GM12878 (cell line): ENCODE results near the gene IL4I1. TPM values are rescaled to one million over a fixed set of nuclear protein-coding genes. Genes with fewer than 3 reads are reported as not detected.

Experiments
- ATAC-seq: fragments of 200-7000 bp; cut with Tn5 transposase; 3 replicates; pipeline ENCODE4 v1.9.1; 2020; ENCODE audit warnings: mild to moderate bottlenecking, moderate library complexity
- BruUV-seq: library from RNA; stranded (reverse); fragments of 400-500 nt; replicated peaks from 2 replicates; lab custom pipeline; 2021; lab: Mats Ljungman, UMichigan
- CTCF ChIA-PET: fragments of 300-600 bp; sonication (Branson Sonifier 250); formaldehyde crosslinking; extraction: SDS; loops from one replicate; lab custom pipeline; 2021; ENCODE audit warnings: inconsistent platforms; lab: Yijun Ruan, JAX
- POLR2A ChIA-PET: fragments of 350-600 bp; formaldehyde crosslinking; extraction: SDS; loops from one replicate; lab custom pipeline; 2021; ENCODE audit warnings: inconsistent platforms; lab: Charles Lee
- RAD21 ChIA-PET: fragments of 300-600 bp; sonication (Branson Sonifier 250); formaldehyde crosslinking; loops from one replicate; lab custom pipeline; 2023; ENCODE audit warnings: antibody characterized with exemption; ENCODE audit not compliant: unreplicated experiment; lab: Charles Lee
- SMC1A ChIA-PET: fragments of 300-600 bp; sonication (Branson Sonifier 250); formaldehyde crosslinking; loops from one replicate; lab custom pipeline; 2023; ENCODE audit not compliant: unreplicated experiment, uncharacterized antibody; lab: Charles Lee
- DNase-seq: peaks from one replicate; pipeline ENCODE4 v3.0.0-alpha.2; 2011; ENCODE audit warnings: low read depth, low spot score
- FAIRE-seq: peaks from 3 replicates; lab custom pipeline; 2011; peaks lifted over from hg19 to GRCh38; lab: Jason Lieb, UNC
- H2AFZ ChIP-seq: 2 replicates; pipeline ENCODE4 v1.6.0; 2011; ENCODE audit warnings: low read depth, low read length, control low read depth; ENCODE audit not compliant: control insufficient read depth
- H3K27ac ChIP-seq: 2 replicates; pipeline ENCODE4 v1.5.1; 2011; ENCODE audit warnings: control low read depth; ENCODE audit not compliant: control insufficient read depth, insufficient read depth
- H3K27me3 ChIP-seq, 2 experiments: replicated peaks in 1 of 2; 2 replicates each; pipeline versions ENCODE4 v1.6.0 to v1.6.1; 2011; ENCODE audit warnings: low read length in 1 of 2; ENCODE audit not compliant: control insufficient read depth in 2 of 2, insufficient read depth in 2 of 2
- H3K36me3 ChIP-seq, 2 experiments: 2 replicates each; pipeline ENCODE4 v1.5.1; 2011; ENCODE audit warnings: low read length in 1 of 2; ENCODE audit not compliant: control insufficient read depth in 2 of 2, insufficient read depth in 2 of 2
- H3K4me1 ChIP-seq: 2 replicates; pipeline ENCODE4 v1.6.1; 2011; ENCODE audit warnings: mild to moderate bottlenecking, low read length, moderate library complexity, mixed read lengths; ENCODE audit not compliant: control insufficient read depth, insufficient read depth
- H3K4me2 ChIP-seq: 2 replicates; pipeline ENCODE4 v1.6.0; 2011; ENCODE audit warnings: control low read depth; ENCODE audit not compliant: control insufficient read depth, insufficient read depth
- H3K4me3 ChIP-seq: fragments of 200-600 bp; sonication (generic); 2 replicates; pipeline ENCODE4 v1.5.1; 2016
- H3K79me2 ChIP-seq: 2 replicates; pipeline ENCODE4 v1.6.0; 2011; ENCODE audit warnings: low read length; ENCODE audit not compliant: control insufficient read depth, insufficient read depth
- H3K9ac ChIP-seq: 2 replicates; pipeline ENCODE4 v1.8.0; 2011; ENCODE audit warnings: low read length, control low read depth, mixed read lengths; ENCODE audit not compliant: control insufficient read depth, insufficient read depth
- H3K9me3 ChIP-seq: replicated peaks from 3 replicates; pipeline ENCODE4 v1.5.1; 2011; ENCODE audit warnings: mild to moderate bottlenecking, low read length; ENCODE audit not compliant: control insufficient read depth, insufficient read depth
- H4K20me1 ChIP-seq: 2 replicates; pipeline ENCODE4 v1.6.0; 2011; ENCODE audit not compliant: control insufficient read depth, insufficient read depth
- BHLHE40 ChIP-seq, 2 experiments: fragments of 450-650 bp in 1 of 2; IDR thresholded peaks; 2 replicates each; pipeline ENCODE4 v1.6.1; 2011 to 2017; ENCODE audit warnings: low read depth in 2 of 2, borderline replicate concordance in 1 of 2, improper control_type of control experiment in 1 of 2, low read length in 1 of 2, mild to moderate bottlenecking in 1 of 2
- CBFB ChIP-seq: IDR thresholded peaks from 2 replicates; pipeline ENCODE4 v1.6.1; 2016; ENCODE audit warnings: antibody characterized with exemption, low read depth
- CBX5 ChIP-seq: sonication (generic); IDR thresholded peaks from 2 replicates; pipeline ENCODE4 v1.6.1; 2016; ENCODE audit warnings: low read depth, moderate library complexity, mild to moderate bottlenecking, inconsistent platforms
- CHD1 ChIP-seq: IDR thresholded peaks from 2 replicates; pipeline ENCODE4 v1.6.1; 2012; ENCODE audit warnings: low read depth, low read length, improper control_type of control experiment
- CREB1 ChIP-seq: IDR thresholded peaks from 2 replicates; pipeline ENCODE4 v1.6.1; 2012; ENCODE audit warnings: low read depth, mild to moderate bottlenecking, inconsistent platforms
- CREM ChIP-seq: IDR thresholded peaks from 2 replicates; pipeline ENCODE4 v1.6.1; 2014; ENCODE audit warnings: antibody characterized with exemption, low read depth
- KAT2A ChIP-seq: conservative IDR thresholded peaks from 2 replicates; pipeline ENCODE4 v1.6.1; 2011; ENCODE audit warnings: low read depth, low read length; ENCODE audit not compliant: control insufficient read depth
- MEF2A ChIP-seq: IDR thresholded peaks from 2 replicates; pipeline ENCODE4 v1.6.1; 2011; ENCODE audit warnings: low read depth, mild to moderate bottlenecking, low read length, moderate library complexity; ENCODE audit not compliant: insufficient read depth
- NR2C1 ChIP-seq: fragments of 450-650 bp; IDR thresholded peaks from 2 replicates; pipeline ENCODE4 v1.6.1; 2017; ENCODE audit warnings: antibody characterized with exemption, mild to moderate bottlenecking, moderate library complexity
- PAX8 ChIP-seq: fragments of 450-650 bp; IDR thresholded peaks from 2 replicates; pipeline ENCODE4 v1.6.1; 2017; ENCODE audit warnings: mild to moderate bottlenecking, moderate library complexity
- POLR2A ChIP-seq: IDR thresholded peaks from 2 replicates; pipeline ENCODE4 v1.6.1; 2011; ENCODE audit warnings: low read depth, mild to moderate bottlenecking, low read length
- RAD21 ChIP-seq: IDR thresholded peaks from 2 replicates; pipeline ENCODE4 v1.6.1; 2011; ENCODE audit warnings: mild to moderate bottlenecking, low read depth, low read length, moderate library complexity; ENCODE audit not compliant: insufficient read depth
- REST ChIP-seq: IDR thresholded peaks from 2 replicates; pipeline ENCODE4 v1.6.1; 2012; ENCODE audit warnings: mild to moderate bottlenecking, low read depth, low read length
- RFX5 ChIP-seq: IDR thresholded peaks from 2 replicates; pipeline ENCODE4 v1.6.1; 2011; ENCODE audit warnings: low read depth, low read length, improper control_type of control experiment
- SMARCA5 ChIP-seq: fragments of 450-650 bp; IDR thresholded peaks from 2 replicates; pipeline ENCODE4 v1.6.1; 2017; ENCODE audit warnings: mild to moderate bottlenecking
- SRF ChIP-seq, 2 experiments: IDR thresholded peaks; 2 replicates each; pipeline ENCODE4 v1.6.1; 2011; ENCODE audit warnings: low read depth in 2 of 2, low read length in 2 of 2, mild to moderate bottlenecking in 1 of 2, moderate library complexity in 1 of 2
- STAT1 ChIP-seq: fragments of 450-650 bp; conservative IDR thresholded peaks from 2 replicates; pipeline ENCODE4 v1.6.1; 2014; ENCODE audit warnings: antibody characterized with exemption, mild to moderate bottlenecking
- SUPT20H ChIP-seq: IDR thresholded peaks from 2 replicates; pipeline ENCODE4 v1.6.1; 2011; ENCODE audit warnings: low read depth, mild to moderate bottlenecking, low read length, moderate library complexity, borderline replicate concordance; ENCODE audit not compliant: control insufficient read depth
- YBX1 ChIP-seq: fragments of 450-650 bp; IDR thresholded peaks from 2 replicates; pipeline ENCODE4 v1.6.1; 2016; ENCODE audit warnings: antibody characterized with exemption
- WGBS: methylation state at CpG from one replicate; pipeline ENCODE4 v1.1.6; 2016; ENCODE audit warnings: low lambda C conversion rate; ENCODE audit not compliant: insufficient replicate concordance, insufficient coverage; ENCODE audit errors: missing lambda C conversion rate; 5-methylcytosine and 5-hydroxymethylcytosine counted together
- in situ Hi-C: fragments of 300-500 bp; cut with MboI; formaldehyde crosslinking; loops from 9 replicates; pipeline ENCODE4 v1.14.3; 2018; ENCODE audit warnings: mixed read lengths
- intact Hi-C: fragments of 100-400 bp; cut with micrococcal nuclease; formaldehyde crosslinking; loops from one replicate; pipeline ENCODE4 v1.14.2; 2022; ENCODE audit not compliant: unreplicated experiment
- polyA plus RNA-seq, 11 experiments: library from polyadenylated mRNA; depleted of rRNA in 4 of 11; unstranded in 6 of 11; stranded (reverse) in 5 of 11; fragments of >200 nt; fragmentation: Nextera tagmentation in 4 of 11; fragmentation: Illumina TruSeq in 1 of 11; extraction: Ambion mirVana in 4 of 11; extraction: Trizol in 1 of 11; gene quantifications; 1 replicate in 1 of 11; 2 replicates in 10 of 11; pipeline versions ENCODE4 v1.2.1 to v1.2.3, GENCODE V29; 2011 to 2016; ENCODE audit warnings: inconsistent platforms in 2 of 11, missing spikeins in 2 of 11, low read depth in 1 of 11
- total RNA-seq, 4 experiments: library from RNA; depleted of rRNA in 3 of 4; stranded (reverse); fragments of >200 nt in 3 of 4; fragmentation: Illumina TruSeq in 1 of 4; extraction: Trizol in 1 of 4; gene quantifications; 2 replicates each; pipeline versions ENCODE4 v1.2.1 to v1.2.3, GENCODE V29; 2013 to 2021

Gene IL4I1
- total and polyA plus RNA-seq, 10 of the 15 experiments (the other 5 are each of a cell fraction or from before 2014, with no cell fraction given): 0.62 to 83.8 (median 42.8) TPM

- ATAC-seq (no peak), FAIRE-seq (no peak), DNase-seq (no peak)
- Histone ChIP-seq H3K9me3 (no peaks in the 10 kb centered on the region), H3K79me2 (peaks cover 9% of the 10 kb centered on the region), H3K27me3 (no peaks in the 10 kb centered on the region), H3K4me1 (peaks cover under 1% of the 10 kb centered on the region; the same call in 1 of the 2 replicates), H3K27ac (no peak overlapping the region), H2AFZ (no peak overlapping the region), H3K36me3 (peaks cover 9 to 32% of the 10 kb centered on the region in 2 experiments), H3K4me2 (no peak overlapping the region), H3K4me3 (no peak overlapping the region), H4K20me1 (no peaks in the 10 kb centered on the region), H3K9ac (no peak overlapping the region)
- intact Hi-C loops (no loop called here), in situ Hi-C loops (no loop called here)
- CTCF ChIA-PET: interaction anchor here (0.6 kb wide), 1 partner anchor 57 kb away, joined by 3 read pairs; no protein-coding TSS in a partner anchor
- WGBS: 96% methylated on average over 11 of the region's 13 CpGs
- SMC1A ChIA-PET: no interaction called here
- RAD21 ChIA-PET: no interaction called here
- BruUV-seq: no TSS peak
- no peak for TF ChIP-seq RFX5
- TF ChIP-seq BHLHE40 (IDR thresholded peaks at IDR 0.05; ENCODE audit: borderline replicate concordance in 1 of 2, low read depth in 2 of 2, low read length in 1 of 2): no peak
- no peak for TF ChIP-seq REST
- no peak for TF ChIP-seq SRF (IDR thresholded peaks at IDR 0.05; ENCODE audit: low read depth in 2 of 2, low read length in 2 of 2)
- no peak for TF ChIP-seq PAX8
- no peak for TF ChIP-seq SUPT20H
- TF ChIP-seq SMARCA5: no peak
- TF ChIP-seq MEF2A: no peak
- TF ChIP-seq STAT1: no peak
- no peak for TF ChIP-seq POLR2A
- TF ChIP-seq YBX1: no peak
- TF ChIP-seq RAD21: no peak
- TF ChIP-seq CREM: no peak
- no peak for TF ChIP-seq CREB1
- no peak for TF ChIP-seq KAT2A
- no peak for TF ChIP-seq NR2C1
- no peak for TF ChIP-seq CBFB
- no peak for TF ChIP-seq CHD1
- no peak for TF ChIP-seq CBX5
- POLR2A ChIA-PET: no interaction called here
Observed at GRCh38 chr19:49861107-49861506, 35.6 kb downstream of the IL4I1 start.
